LNCAP (cell line): ENCODE measurements around the gene CREB3L2.

Source experiments
- CTCF ChIP-seq: fragments of 450-650 bp; IDR thresholded peaks from 2 replicates; pipeline ENCODE4 v1.5.1; 2017; ENCODE audit warnings: mild to moderate bottlenecking

The CREB3L2 gene

GRCh38 chr7:137931823-137932222, 70.1 kb downstream of the CREB3L2 start:
- TF ChIP-seq CTCF = no peak

DNA sequence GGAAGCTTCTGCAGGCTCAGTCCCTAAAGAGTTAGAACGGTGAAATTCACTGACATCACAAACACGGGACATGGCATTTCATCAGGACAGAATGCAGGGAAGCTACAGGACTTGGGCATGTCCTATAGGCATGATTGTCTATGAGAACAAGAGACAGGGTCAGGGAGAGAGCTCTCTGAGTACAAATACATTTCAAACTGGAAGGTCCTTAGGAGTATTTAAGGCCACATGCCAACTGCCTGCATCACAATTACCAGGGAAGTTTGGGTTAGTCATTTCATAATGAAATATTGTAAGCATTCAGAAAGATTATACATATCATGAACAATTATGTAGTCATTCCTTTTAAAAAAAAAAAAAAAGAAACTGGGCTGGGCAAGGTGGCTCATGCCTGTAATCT, 71.3 kb downstream of the CREB3L2 start:
- no peak for TF ChIP-seq CTCF

DNA sequence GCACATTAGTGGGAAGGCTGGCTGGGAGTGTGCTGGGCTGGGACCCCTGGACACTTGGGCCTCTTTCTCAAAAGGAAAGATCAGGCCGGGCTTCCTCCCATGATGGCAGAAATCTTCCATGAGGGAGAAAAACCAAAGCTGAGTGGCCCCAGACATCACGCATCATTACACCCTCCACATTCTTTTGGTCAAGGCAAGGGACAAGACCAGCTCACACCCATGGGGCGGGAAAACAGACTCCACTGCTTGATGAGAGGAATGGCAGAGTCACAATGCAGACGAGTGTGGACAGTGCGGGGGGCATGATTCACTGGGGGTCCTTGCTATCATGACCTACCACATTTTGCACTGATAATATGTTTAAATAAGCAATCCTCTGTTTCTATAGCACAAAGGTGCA, 73.3 kb downstream of the CREB3L2 start:
- TF ChIP-seq CTCF = no peak

DNA sequence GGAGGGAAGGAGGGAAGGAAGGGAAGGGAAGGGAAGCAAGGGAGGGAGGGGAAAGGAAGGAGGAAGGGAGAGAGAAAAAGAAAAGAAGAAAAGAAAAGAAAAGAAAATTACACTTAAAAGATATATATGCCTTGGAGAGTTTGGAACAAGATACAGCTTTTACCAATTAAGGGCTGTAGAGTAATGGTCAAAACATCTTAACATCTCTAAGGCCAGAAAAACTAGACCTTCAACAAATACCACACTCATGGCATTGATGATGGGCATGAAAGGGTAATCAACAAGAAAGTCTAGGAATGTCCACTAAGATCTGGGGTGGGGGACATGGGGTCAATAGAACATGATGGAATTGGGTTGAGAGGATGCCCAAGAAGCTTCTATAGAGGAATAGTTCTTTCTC, 74.5 kb downstream of the CREB3L2 start:
- TF ChIP-seq CTCF = no peak

DNA sequence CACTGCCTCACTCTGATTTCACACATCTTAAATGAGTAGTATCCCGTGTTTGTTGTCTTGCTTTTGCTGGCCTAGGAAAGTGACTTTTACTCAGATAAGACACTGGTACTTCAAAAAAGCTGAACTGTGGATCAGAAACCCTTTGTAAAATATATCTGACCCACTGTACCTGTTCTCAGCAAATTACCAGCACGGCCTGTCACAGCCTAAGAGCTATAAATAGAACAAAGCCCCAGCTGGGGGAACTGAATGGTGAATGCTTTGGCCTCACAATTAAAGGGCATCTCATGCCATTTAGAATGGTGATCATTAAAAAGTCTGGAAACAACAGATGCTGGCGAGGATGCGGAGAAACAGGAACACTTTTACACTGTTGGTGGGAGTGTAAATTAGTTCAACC, 76.1 kb downstream of the CREB3L2 start:
- TF ChIP-seq CTCF = no peak

GRCh38 chr7:137925091-137925490, 76.8 kb downstream of the CREB3L2 start:
- TF ChIP-seq CTCF = no peak

GRCh38 chr7:137923380-137923779, 78.5 kb downstream of the CREB3L2 start:
- no peak for TF ChIP-seq CTCF

- no peak for TF ChIP-seq CTCF
These were observed 81.1 kb downstream of the CREB3L2 start for GRCh38 chr7:137920637-137921399.
